Tibial nerve (tissue), 3 donors: ENCODE measurements around the gene ARHGAP23.

Source experiments
- CTCF ChIP-seq, 5 experiments: fragments of 200-600 bp in 3 of 5; fragments of 450-650 bp in 2 of 5; sonication (generic) in 3 of 5; IDR thresholded peaks; one replicate each; pipeline ENCODE4 v1.5.1; 2016 to 2019; ENCODE audit warnings: antibody characterized with exemption in 5 of 5, mild to moderate bottlenecking in 3 of 5, moderate library complexity in 2 of 5
- POLR2A ChIP-seq, 2 donors: fragments of 450-650 bp; IDR thresholded peaks; one replicate each; pipeline ENCODE4 v1.6.1; 2017; ENCODE audit warnings: antibody characterized with exemption in 2 of 2, mild to moderate bottlenecking in 2 of 2, moderate library complexity in 2 of 2

GRCh38 chr17:38420518-38420917, 7.7 kb upstream of the ARHGAP23 start:
- TF ChIP-seq POLR2A (IDR thresholded peaks at IDR 0.05) = no peak
- no peak for TF ChIP-seq CTCF (IDR thresholded peaks at IDR 0.05)
